HepG2 (cell line): ENCODE results near the gene TTBK1. TPM values are rescaled to one million over a fixed set of nuclear protein-coding genes. Genes with fewer than 3 reads are reported as not detected.

ENCODE experiments used
- ATF7-NPFF ChIP-seq: sonication (generic); formaldehyde crosslinking; IDR thresholded peaks from 2 replicates; pipeline ENCODE4 v1.8.1; 2023; ENCODE audit warnings: mild to moderate bottlenecking, low read depth, missing genetic modification reagents, moderate library complexity
- HNRNPUL1 ChIP-seq: fragments of 200-400 bp; formaldehyde crosslinking; IDR thresholded peaks from 2 replicates; pipeline ENCODE4 v1.6.1; 2017; ENCODE audit warnings: low read depth, mild to moderate bottlenecking, low read length, moderate library complexity
- MTF2 ChIP-seq: sonication (generic); formaldehyde crosslinking; IDR thresholded peaks from 2 replicates; pipeline ENCODE4 v1.5.0; 2020; ENCODE audit warnings: missing genetic modification reagents, borderline replicate concordance
- TCF12 ChIP-seq, 2 experiments: fragments of 450-650 bp in 1 of 2; sonication (generic) in 1 of 2; formaldehyde crosslinking in 1 of 2; IDR thresholded peaks; 2 replicates each; pipeline versions ENCODE4 v1.6.1 to v1.8.0; 2017 to 2022; ENCODE audit warnings: antibody characterized with exemption in 1 of 2, mild to moderate bottlenecking in 1 of 2, missing genetic modification reagents in 1 of 2, moderate library complexity in 1 of 2
- ZEB1 ChIP-seq: IDR thresholded peaks from 2 replicates; pipeline ENCODE4 v1.6.1; 2012; ENCODE audit warnings: mild to moderate bottlenecking, low read depth, inconsistent platforms; ENCODE audit not compliant: insufficient replicate concordance
- ZNF446 ChIP-seq: sonication (generic); formaldehyde crosslinking; IDR thresholded peaks from 2 replicates; pipeline ENCODE4 v1.5.0; 2020; ENCODE audit warnings: mild to moderate bottlenecking, missing genetic modification reagents
- ZNF737 ChIP-seq: sonication (generic); formaldehyde crosslinking; IDR thresholded peaks from 2 replicates; pipeline ENCODE4 v1.5.0; 2020; ENCODE audit warnings: missing genetic modification reagents, mild to moderate bottlenecking, borderline replicate concordance
- ZSCAN9 ChIP-seq: IDR thresholded peaks from 2 replicates; pipeline ENCODE4 v1.6.1; 2016; ENCODE audit warnings: borderline replicate concordance
- polyA plus RNA-seq, 8 experiments: library from polyadenylated mRNA; depleted of rRNA in 3 of 8; stranded (reverse) in 7 of 8; unstranded in 1 of 8; fragments of >200 nt; fragmentation: Illumina TruSeq in 4 of 8; extraction: Trizol in 4 of 8; gene quantifications; 2 replicates each; pipeline versions ENCODE4 v1.2.1 to v1.2.3, GENCODE V29; 2011 to 2016; ENCODE audit warnings: low read depth in 4 of 8, missing spikeins in 1 of 8, mixed read lengths in 1 of 8; ENCODE audit not compliant: insufficient read depth in 1 of 8
- total RNA-seq, 5 experiments: library from RNA; depleted of rRNA; stranded (reverse); fragments of >200 nt; fragmentation: Illumina TruSeq; extraction: Trizol; gene quantifications; 2 replicates each; pipeline ENCODE4 v1.2.3, GENCODE V29; 2016; ENCODE audit warnings: low read depth in 1 of 5
- TF ChIP-seq, protein P1 (sequence below): sonication (generic); formaldehyde crosslinking; conservative IDR thresholded peaks from 2 replicates; pipeline ENCODE4 v1.8.0; 2022; ENCODE audit warnings: low read depth, missing genetic modification reagents
- TF ChIP-seq, protein P2 (sequence below): sonication (generic); formaldehyde crosslinking; IDR thresholded peaks from 2 replicates; pipeline ENCODE4 v1.5.1; 2020; ENCODE audit warnings: missing genetic modification reagents, mild to moderate bottlenecking, borderline replicate concordance
- TF ChIP-seq, protein P3 (sequence below): sonication (generic); formaldehyde crosslinking; conservative IDR thresholded peaks from 2 replicates; pipeline ENCODE4 v1.8.0; 2022; ENCODE audit warnings: mild to moderate bottlenecking, moderate library complexity, missing genetic modification reagents
- TF ChIP-seq, protein P4 (sequence below): sonication (generic); formaldehyde crosslinking; IDR thresholded peaks from one replicate; pipeline ENCODE4 v1.5.1; 2020; ENCODE audit warnings: mild to moderate bottlenecking, missing genetic modification reagents; ENCODE audit errors: not compliant biosample characterization

The TTBK1 gene
- total and polyA plus RNA-seq, 2 of the 13 experiments (the other 11 are each of a cell fraction or from before 2014, with no cell fraction given), result 0.24 to 0.33 TPM

DNA sequence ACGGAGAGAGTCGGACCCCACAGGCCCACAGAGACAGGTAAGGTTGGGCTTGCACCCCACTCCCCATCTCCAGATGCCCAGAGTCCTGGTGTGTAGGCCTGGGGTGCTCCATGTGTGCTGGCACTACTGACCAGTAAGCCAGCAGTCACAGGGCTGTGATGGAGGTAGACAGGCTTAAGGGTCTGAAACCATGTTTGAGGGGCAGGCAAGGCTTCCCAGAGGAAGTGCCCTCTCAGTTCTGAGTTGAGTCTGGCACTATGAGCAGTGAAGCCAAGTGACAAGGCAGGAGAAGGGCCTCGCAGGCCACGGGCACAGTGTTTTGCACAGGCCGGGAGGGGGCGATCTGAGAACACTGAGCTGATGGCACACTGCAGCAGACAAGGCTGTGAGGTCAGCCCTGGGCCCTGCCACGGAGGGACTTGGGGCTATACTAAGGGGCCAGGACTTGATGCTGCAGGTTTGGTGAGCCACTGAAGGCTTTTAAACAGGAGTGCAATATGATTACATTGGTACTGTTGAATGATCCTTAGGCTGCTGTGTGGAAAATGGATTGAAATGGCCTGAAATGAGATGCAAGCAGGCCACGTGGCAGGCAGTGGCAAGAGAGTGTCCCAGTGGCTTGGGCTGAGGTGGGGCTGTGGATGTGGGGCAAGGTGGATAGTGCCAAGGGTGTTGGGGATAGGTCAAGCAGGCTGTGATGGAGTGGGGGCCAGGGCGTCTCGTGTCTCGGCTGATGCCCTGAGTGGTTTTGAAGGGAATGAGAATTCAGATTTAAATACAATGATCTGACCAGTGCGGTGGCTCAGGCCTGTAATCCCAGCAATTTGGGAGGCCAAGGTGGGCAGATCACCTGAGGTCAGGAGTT, 20.3 kb downstream of the TTBK1 start (continued):
- TF ChIP-seq, protein P1, sequence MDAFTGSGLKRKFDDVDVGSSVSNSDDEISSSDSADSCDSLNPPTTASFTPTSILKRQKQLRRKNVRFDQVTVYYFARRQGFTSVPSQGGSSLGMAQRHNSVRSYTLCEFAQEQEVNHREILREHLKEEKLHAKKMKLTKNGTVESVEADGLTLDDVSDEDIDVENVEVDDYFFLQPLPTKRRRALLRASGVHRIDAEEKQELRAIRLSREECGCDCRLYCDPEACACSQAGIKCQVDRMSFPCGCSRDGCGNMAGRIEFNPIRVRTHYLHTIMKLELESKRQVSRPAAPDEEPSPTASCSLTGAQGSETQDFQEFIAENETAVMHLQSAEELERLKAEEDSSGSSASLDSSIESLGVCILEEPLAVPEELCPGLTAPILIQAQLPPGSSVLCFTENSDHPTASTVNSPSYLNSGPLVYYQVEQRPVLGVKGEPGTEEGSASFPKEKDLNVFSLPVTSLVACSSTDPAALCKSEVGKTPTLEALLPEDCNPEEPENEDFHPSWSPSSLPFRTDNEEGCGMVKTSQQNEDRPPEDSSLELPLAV (CRISPR knock-in tag), result no peak
- TF ChIP-seq, protein P2, sequence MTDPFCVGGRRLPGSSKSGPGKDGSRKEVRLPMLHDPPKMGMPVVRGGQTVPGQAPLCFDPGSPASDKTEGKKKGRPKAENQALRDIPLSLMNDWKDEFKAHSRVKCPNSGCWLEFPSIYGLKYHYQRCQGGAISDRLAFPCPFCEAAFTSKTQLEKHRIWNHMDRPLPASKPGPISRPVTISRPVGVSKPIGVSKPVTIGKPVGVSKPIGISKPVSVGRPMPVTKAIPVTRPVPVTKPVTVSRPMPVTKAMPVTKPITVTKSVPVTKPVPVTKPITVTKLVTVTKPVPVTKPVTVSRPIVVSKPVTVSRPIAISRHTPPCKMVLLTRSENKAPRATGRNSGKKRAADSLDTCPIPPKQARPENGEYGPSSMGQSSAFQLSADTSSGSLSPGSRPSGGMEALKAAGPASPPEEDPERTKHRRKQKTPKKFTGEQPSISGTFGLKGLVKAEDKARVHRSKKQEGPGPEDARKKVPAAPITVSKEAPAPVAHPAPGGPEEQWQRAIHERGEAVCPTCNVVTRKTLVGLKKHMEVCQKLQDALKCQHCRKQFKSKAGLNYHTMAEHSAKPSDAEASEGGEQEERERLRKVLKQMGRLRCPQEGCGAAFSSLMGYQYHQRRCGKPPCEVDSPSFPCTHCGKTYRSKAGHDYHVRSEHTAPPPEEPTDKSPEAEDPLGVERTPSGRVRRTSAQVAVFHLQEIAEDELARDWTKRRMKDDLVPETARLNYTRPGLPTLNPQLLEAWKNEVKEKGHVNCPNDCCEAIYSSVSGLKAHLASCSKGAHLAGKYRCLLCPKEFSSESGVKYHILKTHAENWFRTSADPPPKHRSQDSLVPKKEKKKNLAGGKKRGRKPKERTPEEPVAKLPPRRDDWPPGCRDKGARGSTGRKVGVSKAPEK, result peak; percentile 88
- TF ChIP-seq ZNF737 (CRISPR knock-in tag) (no peak), TCF12 (IDR thresholded peaks at IDR 0.05) (no peak), TCF12 (CRISPR knock-in tag; IDR thresholded peaks at IDR 0.05) (no peak), ZSCAN9 (no peak), HNRNPUL1 (no peak), ZEB1 (no peak), ATF7-NPFF (CRISPR knock-in tag) (peak; percentile 65), ZNF446 (CRISPR knock-in tag) (no peak), MTF2 (CRISPR knock-in tag) (no peak)
- TF ChIP-seq, protein P3, sequence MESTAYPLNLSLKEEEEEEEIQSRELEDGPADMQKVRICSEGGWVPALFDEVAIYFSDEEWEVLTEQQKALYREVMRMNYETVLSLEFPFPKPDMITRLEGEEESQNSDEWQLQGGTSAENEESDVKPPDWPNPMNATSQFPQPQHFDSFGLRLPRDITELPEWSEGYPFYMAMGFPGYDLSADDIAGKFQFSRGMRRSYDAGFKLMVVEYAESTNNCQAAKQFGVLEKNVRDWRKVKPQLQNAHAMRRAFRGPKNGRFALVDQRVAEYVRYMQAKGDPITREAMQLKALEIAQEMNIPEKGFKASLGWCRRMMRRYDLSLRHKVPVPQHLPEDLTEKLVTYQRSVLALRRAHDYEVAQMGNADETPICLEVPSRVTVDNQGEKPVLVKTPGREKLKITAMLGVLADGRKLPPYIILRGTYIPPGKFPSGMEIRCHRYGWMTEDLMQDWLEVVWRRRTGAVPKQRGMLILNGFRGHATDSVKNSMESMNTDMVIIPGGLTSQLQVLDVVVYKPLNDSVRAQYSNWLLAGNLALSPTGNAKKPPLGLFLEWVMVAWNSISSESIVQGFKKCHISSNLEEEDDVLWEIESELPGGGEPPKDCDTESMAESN (CRISPR knock-in tag), result peak; percentile 91
- TF ChIP-seq, protein P4, sequence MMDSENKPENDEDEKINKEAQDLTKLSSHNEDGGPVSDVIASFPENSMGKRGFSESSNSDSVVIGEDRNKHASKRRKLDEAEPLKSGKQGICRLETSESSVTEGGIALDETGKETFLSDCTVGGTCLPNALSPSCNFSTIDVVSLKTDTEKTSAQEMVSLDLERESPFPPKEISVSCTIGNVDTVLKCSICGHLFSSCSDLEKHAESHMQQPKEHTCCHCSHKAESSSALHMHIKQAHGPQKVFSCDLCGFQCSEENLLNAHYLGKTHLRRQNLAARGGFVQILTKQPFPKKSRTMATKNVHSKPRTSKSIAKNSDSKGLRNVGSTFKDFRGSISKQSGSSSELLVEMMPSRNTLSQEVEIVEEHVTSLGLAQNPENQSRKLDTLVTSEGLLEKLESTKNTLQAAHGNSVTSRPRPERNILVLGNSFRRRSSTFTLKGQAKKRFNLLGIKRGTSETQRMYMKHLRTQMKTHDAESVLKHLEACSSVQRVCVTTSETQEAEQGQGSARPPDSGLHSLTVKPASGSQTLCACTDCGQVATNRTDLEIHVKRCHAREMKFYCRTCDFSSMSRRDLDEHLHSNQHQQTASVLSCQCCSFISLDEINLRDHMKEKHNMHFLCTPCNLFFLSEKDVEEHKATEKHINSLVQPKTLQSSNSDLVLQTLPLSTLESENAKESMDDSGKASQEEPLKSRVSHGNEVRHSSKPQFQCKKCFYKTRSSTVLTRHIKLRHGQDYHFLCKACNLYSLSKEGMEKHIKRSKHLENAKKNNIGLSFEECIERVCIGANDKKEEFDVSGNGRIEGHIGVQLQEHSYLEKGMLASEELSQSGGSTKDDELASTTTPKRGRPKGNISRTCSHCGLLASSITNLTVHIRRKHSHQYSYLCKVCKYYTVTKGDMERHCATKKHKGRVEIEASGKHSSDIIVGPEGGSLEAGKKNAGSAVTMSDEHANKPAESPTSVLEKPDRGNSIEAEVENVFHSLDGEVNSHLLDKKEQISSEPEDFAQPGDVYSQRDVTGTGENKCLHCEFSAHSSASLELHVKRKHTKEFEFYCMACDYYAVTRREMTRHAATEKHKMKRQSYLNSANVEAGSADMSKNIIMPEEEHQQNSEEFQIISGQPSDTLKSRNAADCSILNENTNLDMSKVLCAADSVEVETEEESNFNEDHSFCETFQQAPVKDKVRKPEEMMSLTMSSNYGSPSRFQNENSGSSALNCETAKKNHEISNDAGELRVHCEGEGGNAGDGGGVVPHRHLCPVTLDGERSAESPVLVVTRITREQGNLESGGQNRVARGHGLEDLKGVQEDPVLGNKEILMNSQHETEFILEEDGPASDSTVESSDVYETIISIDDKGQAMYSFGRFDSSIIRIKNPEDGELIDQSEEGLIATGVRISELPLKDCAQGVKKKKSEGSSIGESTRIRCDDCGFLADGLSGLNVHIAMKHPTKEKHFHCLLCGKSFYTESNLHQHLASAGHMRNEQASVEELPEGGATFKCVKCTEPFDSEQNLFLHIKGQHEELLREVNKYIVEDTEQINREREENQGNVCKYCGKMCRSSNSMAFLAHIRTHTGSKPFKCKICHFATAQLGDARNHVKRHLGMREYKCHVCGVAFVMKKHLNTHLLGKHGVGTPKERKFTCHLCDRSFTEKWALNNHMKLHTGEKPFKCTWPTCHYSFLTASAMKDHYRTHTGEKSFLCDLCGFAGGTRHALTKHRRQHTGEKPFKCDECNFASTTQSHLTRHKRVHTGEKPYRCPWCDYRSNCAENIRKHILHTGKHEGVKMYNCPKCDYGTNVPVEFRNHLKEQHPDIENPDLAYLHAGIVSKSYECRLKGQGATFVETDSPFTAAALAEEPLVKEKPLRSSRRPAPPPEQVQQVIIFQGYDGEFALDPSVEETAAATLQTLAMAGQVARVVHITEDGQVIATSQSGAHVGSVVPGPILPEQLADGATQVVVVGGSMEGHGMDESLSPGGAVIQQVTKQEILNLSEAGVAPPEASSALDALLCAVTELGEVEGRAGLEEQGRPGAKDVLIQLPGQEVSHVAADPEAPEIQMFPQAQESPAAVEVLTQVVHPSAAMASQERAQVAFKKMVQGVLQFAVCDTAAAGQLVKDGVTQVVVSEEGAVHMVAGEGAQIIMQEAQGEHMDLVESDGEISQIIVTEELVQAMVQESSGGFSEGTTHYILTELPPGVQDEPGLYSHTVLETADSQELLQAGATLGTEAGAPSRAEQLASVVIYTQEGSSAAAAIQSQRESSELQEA, result no peak
